ENCODE data around the gene CYTL1. TPM values are rescaled to one million over a fixed set of nuclear protein-coding genes. Genes with fewer than 3 reads are reported as not detected.
A peak's percentile ranks its signal among the peaks of the same experiment; 100 is the strongest.

CYTL1 gene
- total RNA-seq, 1 donor from 2014 or later: 8.1 TPM

GRCh38 chr4:4987656-4988055 is 31.6 kb downstream of the CYTL1 start:
- TF ChIP-seq CTCF (conservative IDR thresholded peaks at IDR 0.05; ENCODE audit: low read depth, low read length): no peak
- DNase-seq (ENCODE audit: low read depth): no peak
- H3K4me3 ChIP-seq (ENCODE audit: low read depth, low read length): no peak overlapping the region

GRCh38 chr4:4986841-4987240 is 32.4 kb downstream of the CYTL1 start:
- DNase-seq (ENCODE audit: low read depth): no peak
- no peak overlapping the region for H3K4me3 ChIP-seq (ENCODE audit: low read depth, low read length)
- no peak for TF ChIP-seq CTCF (conservative IDR thresholded peaks at IDR 0.05; ENCODE audit: low read depth, low read length)

- peak; percentile 47 for TF ChIP-seq CTCF (conservative IDR thresholded peaks at IDR 0.05; ENCODE audit: low read depth, low read length)
- H3K4me3 ChIP-seq (ENCODE audit: low read depth, low read length): no peak overlapping the region
- no peak for DNase-seq (ENCODE audit: low read depth)
Observed at GRCh38 chr4:4985844-4986243, 33.4 kb downstream of the CYTL1 start.

- H3K4me3 ChIP-seq (ENCODE audit: low read depth, low read length): no peak overlapping the region
- TF ChIP-seq CTCF (conservative IDR thresholded peaks at IDR 0.05; ENCODE audit: low read depth, low read length): no peak
- DNase-seq (ENCODE audit: low read depth): no peak
Observed at GRCh38 chr4:4985036-4985435, 34.2 kb downstream of the CYTL1 start.

- no peak for TF ChIP-seq CTCF (conservative IDR thresholded peaks at IDR 0.05; ENCODE audit: low read depth, low read length)
- no peak overlapping the region for H3K4me3 ChIP-seq (ENCODE audit: low read depth, low read length)
- no peak for DNase-seq (ENCODE audit: low read depth)
Observed at GRCh38 chr4:4984186-4984585, 35.1 kb downstream of the CYTL1 start.

- H3K4me3 ChIP-seq (ENCODE audit: low read depth, low read length): no peak overlapping the region
- DNase-seq (ENCODE audit: low read depth): no peak
- no peak for TF ChIP-seq CTCF (conservative IDR thresholded peaks at IDR 0.05; ENCODE audit: low read depth, low read length)
Observed at GRCh38 chr4:4981827-4982226, 37.4 kb downstream of the CYTL1 start.

GRCh38 chr4:4981427-4981826 is 37.8 kb downstream of the CYTL1 start:
- H3K4me3 ChIP-seq (ENCODE audit: low read depth, low read length): no peak overlapping the region
- no peak for DNase-seq (ENCODE audit: low read depth)
- TF ChIP-seq CTCF (conservative IDR thresholded peaks at IDR 0.05; ENCODE audit: low read depth, low read length): no peak
